H1 (cell line): Measurements from ENCODE around the gene GBGT1. TPM values are rescaled to one million over a fixed set of nuclear protein-coding genes. Genes with fewer than 3 reads are reported as not detected.

ENCODE experiments used
- CTCF ChIA-PET: fragments of 300-600 bp; sonication (Branson Sonifier 250); formaldehyde crosslinking; loops from one replicate; lab custom pipeline; 2021; ENCODE audit not compliant: partially characterized antibody; lab: Charles Lee
- POLR2A ChIA-PET: fragments of 300-600 bp; sonication (Branson Sonifier 250); formaldehyde crosslinking; loops from one replicate; lab custom pipeline; 2021; ENCODE audit warnings: inconsistent platforms; ENCODE audit not compliant: partially characterized antibody; lab: Charles Lee
- DNase-seq, 2 experiments: peaks; one replicate each; pipeline versions ENCODE4 v3.0.0 to v3.0.0-alpha.2; 2010 to 2022; ENCODE audit warnings: low spot score in 2 of 2, low read depth in 1 of 2, mixed read lengths in 1 of 2
- FAIRE-seq: peaks from 2 replicates; lab custom pipeline; 2011; peaks lifted over from hg19 to GRCh38; lab: Jason Lieb, UNC
- H2AFZ ChIP-seq: 2 replicates; pipeline ENCODE4 v1.8.1; 2012; ENCODE audit warnings: low read length, inconsistent platforms
- H2AK5ac ChIP-seq: 2 replicates; pipeline ENCODE4 v1.6.1; 2013; ENCODE audit warnings: low read depth, low read length
- H2BK120ac ChIP-seq: replicated peaks from 2 replicates; pipeline ENCODE3; 2013; ENCODE audit warnings: low read depth, low read length, inconsistent platforms
- H2BK12ac ChIP-seq: 2 replicates; pipeline ENCODE4 v1.6.1; 2013; ENCODE audit warnings: low read depth, low read length
- H2BK15ac ChIP-seq: 2 replicates; pipeline ENCODE4 v1.6.1; 2013; ENCODE audit warnings: low read length
- H2BK20ac ChIP-seq: 2 replicates; pipeline ENCODE4 v1.6.1; 2013; ENCODE audit warnings: low read length
- H2BK5ac ChIP-seq: 2 replicates; pipeline ENCODE4 v1.6.1; 2013; ENCODE audit warnings: low read depth, low read length
- H3K14ac ChIP-seq: 2 replicates; pipeline ENCODE4 v1.6.1; 2013; ENCODE audit warnings: inconsistent platforms; ENCODE audit not compliant: insufficient read length
- H3K18ac ChIP-seq: 2 replicates; pipeline ENCODE4 v1.6.1; 2013; ENCODE audit warnings: low read length; ENCODE audit errors: extremely low read depth
- H3K23ac ChIP-seq: 2 replicates; pipeline ENCODE4 v1.6.1; 2013; ENCODE audit warnings: inconsistent platforms; ENCODE audit not compliant: insufficient read length
- H3K23me2 ChIP-seq: 2 replicates; pipeline ENCODE4 v1.6.1; 2013; ENCODE audit warnings: low read depth, low read length
- H3K27ac ChIP-seq: 2 replicates; pipeline ENCODE4 v1.6.1; 2011; ENCODE audit warnings: low read depth, low read length, inconsistent platforms
- H3K27me3 ChIP-seq, 4 experiments: replicated peaks in 1 of 4; 1 replicate in 1 of 4; 2 replicates in 3 of 4; pipeline versions ENCODE4 v1.6.1 to v1.8.1; 2011 to 2013; ENCODE audit warnings: low read length in 3 of 4, mild to moderate bottlenecking in 3 of 4, inconsistent platforms in 2 of 4, mixed read lengths in 2 of 4, moderate library complexity in 1 of 4; ENCODE audit not compliant: control insufficient read depth in 3 of 4, insufficient read depth in 3 of 4; ENCODE audit errors: extremely low read depth in 1 of 4
- H3K36me3 ChIP-seq, 4 experiments: 2 replicates each; pipeline versions ENCODE4 v1.6.1 to v1.8.1; 2011 to 2013; ENCODE audit warnings: mild to moderate bottlenecking in 4 of 4, low read length in 3 of 4, moderate library complexity in 2 of 4, control low read depth in 1 of 4, inconsistent platforms in 1 of 4; ENCODE audit not compliant: insufficient read depth in 4 of 4, control insufficient read depth in 2 of 4
- H3K4ac ChIP-seq: replicated peaks from 2 replicates; pipeline ENCODE3; 2013; ENCODE audit warnings: low read length, low read depth, mixed read lengths, inconsistent platforms; ENCODE audit not compliant: insufficient read length
- H3K4me1 ChIP-seq, 4 experiments: replicated peaks in 1 of 4; 1 replicate in 1 of 4; 2 replicates in 3 of 4; pipeline versions ENCODE4 v1.6.1 to v1.8.1; 2011 to 2013; ENCODE audit warnings: low read length in 3 of 4, inconsistent platforms in 2 of 4, mixed read lengths in 1 of 4; ENCODE audit not compliant: insufficient read depth in 4 of 4, control insufficient read depth in 3 of 4
- H3K4me2 ChIP-seq, 2 experiments: 2 replicates each; pipeline versions ENCODE4 v1.6.1 to v1.8.1; 2011 to 2013; ENCODE audit warnings: low read depth in 2 of 2, low read length in 2 of 2, control low read depth in 1 of 2, inconsistent platforms in 1 of 2, mild to moderate bottlenecking in 1 of 2; ENCODE audit not compliant: insufficient read depth in 1 of 2
- H3K4me3 ChIP-seq, 4 experiments: fragments of 200-600, 300-600 bp in 1 of 4; sonication (generic), shearing (Covaris generic), sonication (Bioruptor Twin) in 1 of 4; 2 replicates each; pipeline versions ENCODE4 v1.5.1 to v1.8.1; 2011 to 2016; ENCODE audit warnings: low read length in 4 of 4, low read depth in 3 of 4, control low read depth in 2 of 4, inconsistent platforms in 2 of 4, mild to moderate bottlenecking in 2 of 4, mixed read lengths in 1 of 4, moderate library complexity in 1 of 4; ENCODE audit not compliant: insufficient read depth in 2 of 4; ENCODE audit errors: extremely low read depth in 1 of 4
- H3K56ac ChIP-seq: replicated peaks from 2 replicates; pipeline ENCODE3; 2013; ENCODE audit warnings: low read depth, mild to moderate bottlenecking, mixed read lengths, low read length, inconsistent platforms; ENCODE audit not compliant: insufficient read length
- H3K79me1 ChIP-seq: 2 replicates; pipeline ENCODE4 v1.6.1; 2013; ENCODE audit warnings: low read depth, low read length, control low read depth
- H3K79me2 ChIP-seq, 2 experiments: 2 replicates each; pipeline versions ENCODE4 v1.6.1 to v1.8.1; 2012 to 2013; ENCODE audit warnings: low read length in 2 of 2, mild to moderate bottlenecking in 2 of 2, inconsistent platforms in 1 of 2; ENCODE audit not compliant: insufficient read depth in 2 of 2, control insufficient read depth in 1 of 2
- H3K9ac ChIP-seq, 4 experiments: replicated peaks in 1 of 4; 1 replicate in 1 of 4; 2 replicates in 3 of 4; pipeline versions ENCODE4 v1.6.1 to v1.8.1; 2011 to 2013; ENCODE audit warnings: low read depth in 3 of 4, low read length in 3 of 4, control low read depth in 2 of 4, mild to moderate bottlenecking in 2 of 4, moderate library complexity in 2 of 4, inconsistent platforms in 1 of 4; ENCODE audit errors: extremely low read depth in 1 of 4
- H3K9me3 ChIP-seq, 2 experiments: 2 replicates each; pipeline versions ENCODE4 v1.6.1 to v1.8.1; 2012 to 2013; ENCODE audit warnings: mild to moderate bottlenecking in 2 of 2, moderate library complexity in 2 of 2, control low read depth in 1 of 2, inconsistent platforms in 1 of 2, low read depth in 1 of 2, low read length in 1 of 2, mixed read lengths in 1 of 2; ENCODE audit not compliant: insufficient read depth in 2 of 2
- H4K20me1 ChIP-seq, 2 experiments: replicated peaks in 1 of 2; 2 replicates each; pipeline versions ENCODE3 to v1.8.1; 2011 to 2013; ENCODE audit warnings: inconsistent platforms in 2 of 2, low read length in 2 of 2, mild to moderate bottlenecking in 1 of 2; ENCODE audit not compliant: insufficient read depth in 2 of 2, control insufficient read depth in 1 of 2
- H4K5ac ChIP-seq: 2 replicates; pipeline ENCODE4 v1.6.1; 2013; ENCODE audit warnings: low read length, low read depth, mixed read lengths, inconsistent platforms; ENCODE audit not compliant: insufficient read length
- H4K8ac ChIP-seq: 2 replicates; pipeline ENCODE4 v1.8.0; 2013; ENCODE audit warnings: mild to moderate bottlenecking, moderate library complexity, low read length, inconsistent platforms; ENCODE audit not compliant: insufficient read depth; ENCODE audit errors: extremely low read depth
- H4K91ac ChIP-seq: replicated peaks from 2 replicates; pipeline ENCODE3; 2013; ENCODE audit warnings: low read length, mixed read lengths, inconsistent platforms; ENCODE audit not compliant: insufficient read length
- CTBP2 ChIP-seq: IDR thresholded peaks from 2 replicates; pipeline ENCODE4 v1.7.0; 2011; ENCODE audit warnings: borderline replicate concordance, mild to moderate bottlenecking, moderate library complexity, mixed read lengths, low read length; ENCODE audit not compliant: insufficient read depth, insufficient read length
- MAX ChIP-seq: IDR thresholded peaks from 2 replicates; pipeline ENCODE4 v1.6.1; 2012; ENCODE audit warnings: inconsistent platforms
- PHF8 ChIP-seq: fragments of 200-600 bp; sonication (generic); conservative IDR thresholded peaks from 2 replicates; pipeline ENCODE4 v1.7.1; 2012; ENCODE audit warnings: low read depth, mild to moderate bottlenecking, inconsistent platforms, low read length, moderate library complexity
- POLR2AphosphoS5 ChIP-seq: IDR thresholded peaks from 2 replicates; pipeline ENCODE4 v1.6.1; 2011; ENCODE audit warnings: low read depth, low read length
- WGBS, 2 experiments: shearing (Covaris generic) in 1 of 2; methylation state at CpG; one replicate each; pipeline versions ENCODE4 v1.1.6 to v1.1.7; 2013 to 2015; ENCODE audit warnings: low lambda C conversion rate in 2 of 2, mixed read lengths in 2 of 2, inconsistent platforms in 1 of 2, low coverage in 1 of 2, missing lambda C conversion rate in 1 of 2; ENCODE audit not compliant: insufficient replicate concordance in 2 of 2, insufficient coverage in 1 of 2, insufficient read length in 1 of 2; ENCODE audit errors: extremely low coverage in 1 of 2, missing lambda C conversion rate in 1 of 2; 5-methylcytosine and 5-hydroxymethylcytosine counted together
- polyA plus RNA-seq, 7 experiments: library from polyadenylated mRNA; depleted of rRNA in 3 of 7; stranded (reverse) in 5 of 7; unstranded in 2 of 7; fragments of >200 nt in 5 of 7; fragments of 200-250 nt in 2 of 7; gene quantifications; 1 replicate in 5 of 7; 2 replicates in 1 of 7; 4 replicates in 1 of 7; pipeline versions ENCODE4 v1.2.1 to v1.2.3, GENCODE V29; 2011 to 2013; ENCODE audit warnings: missing spikeins in 2 of 7, mixed read lengths in 2 of 7
- total RNA-seq: library from RNA; stranded (reverse); fragmentation: NEBNext Ultra II Directional; extraction: Animal tissue kit (Norgen Biotek cat#: 25700); gene quantifications from 2 replicates; pipeline ENCODE4 v1.2.1, GENCODE V29; 2021

Gene GBGT1
- total and polyA plus RNA-seq, 2 of the 8 experiments (the other 6 are each of a cell fraction or from before 2014, with no cell fraction given), result 7.1 to 9.7 TPM

GRCh38 chr9:133122605-133122934 lies 41.1 kb downstream of the GBGT1 start:
- CTCF ChIA-PET, result interaction anchor here (0.6 to 2.5 kb wide), 6 partner anchors 11 to 38 kb away, joined by 3 to 12 read pairs (median 5); no protein-coding TSS in a partner anchor

More at GRCh38 chr9:133122605-133122934, 41.1 kb downstream of the GBGT1 start:
- no peak overlapping the region for H2BK12ac ChIP-seq
- TF ChIP-seq CTBP2, result no peak
- TF ChIP-seq PHF8, result no peak
- TF ChIP-seq POLR2AphosphoS5, result no peak
- TF ChIP-seq MAX, result no peak
- TF ChIP-seq, all 59 proteins: peak for 0
- no peak overlapping the region for H2BK20ac ChIP-seq
- DNase-seq (no peak), FAIRE-seq (no peak)
- no peak overlapping the region for H2AFZ ChIP-seq
- no peak overlapping the region for H3K18ac ChIP-seq
- peaks cover 0 to 41% (median 31%) of the 10 kb centered on the region in 4 experiments; a peak in 5 of 7 replicates for H3K27me3 ChIP-seq
- POLR2A ChIA-PET, result interaction anchor here (1.5 to 1.6 kb wide), 2 partner anchors 11 to 22 kb away, joined by 4 read pairs; no protein-coding TSS in a partner anchor
- no peak overlapping the region for H3K23ac ChIP-seq
- no peaks in the 10 kb centered on the region for H3K9me3 ChIP-seq
- WGBS, 2 experiments, result 93% methylated on average over 4 of the region's 4 CpGs; no CpG with 5 or more reads in 1 of the 2 experiments
- no peaks in the 10 kb centered on the region for H3K79me2 ChIP-seq
- no peak overlapping the region for H2BK15ac ChIP-seq
- no peak overlapping the region for H2BK5ac ChIP-seq
- no peaks in the 10 kb centered on the region for H3K79me1 ChIP-seq
- no peak overlapping the region for H4K5ac ChIP-seq
- H2AK5ac ChIP-seq, result no peak overlapping the region
- no peak overlapping the region for H4K91ac ChIP-seq
- H2BK120ac ChIP-seq, result no peak overlapping the region
- H3K4me3 ChIP-seq, result no peak overlapping the region
- H3K27ac ChIP-seq, result no peak overlapping the region
- H3K56ac ChIP-seq, result no peak overlapping the region
- no peak overlapping the region for H3K4me2 ChIP-seq
- no peak overlapping the region for H3K9ac ChIP-seq
- H4K8ac ChIP-seq, result no peak overlapping the region
- H4K20me1 ChIP-seq, result peaks cover 26 to 43% of the 10 kb centered on the region in 2 experiments
- no peak overlapping the region for H3K4ac ChIP-seq
- no peak overlapping the region for H3K14ac ChIP-seq
- H3K4me1 ChIP-seq, result peaks cover 0 to 17% (median 6%) of the 10 kb centered on the region in 4 experiments; a peak in 6 of 7 replicates
- H3K36me3 ChIP-seq, result no peaks in the 10 kb centered on the region
- peaks cover 13% of the 10 kb centered on the region; the same call in 1 of the 2 replicates for H3K23me2 ChIP-seq
